ENCODE measurements around the gene JKAMP.
"Not testable (repeated sequence)": the region's sequence is repeated elsewhere in the genome, so short reads cannot be mapped to it uniquely, and the experiment has no call there.

JKAMP gene

DNA sequence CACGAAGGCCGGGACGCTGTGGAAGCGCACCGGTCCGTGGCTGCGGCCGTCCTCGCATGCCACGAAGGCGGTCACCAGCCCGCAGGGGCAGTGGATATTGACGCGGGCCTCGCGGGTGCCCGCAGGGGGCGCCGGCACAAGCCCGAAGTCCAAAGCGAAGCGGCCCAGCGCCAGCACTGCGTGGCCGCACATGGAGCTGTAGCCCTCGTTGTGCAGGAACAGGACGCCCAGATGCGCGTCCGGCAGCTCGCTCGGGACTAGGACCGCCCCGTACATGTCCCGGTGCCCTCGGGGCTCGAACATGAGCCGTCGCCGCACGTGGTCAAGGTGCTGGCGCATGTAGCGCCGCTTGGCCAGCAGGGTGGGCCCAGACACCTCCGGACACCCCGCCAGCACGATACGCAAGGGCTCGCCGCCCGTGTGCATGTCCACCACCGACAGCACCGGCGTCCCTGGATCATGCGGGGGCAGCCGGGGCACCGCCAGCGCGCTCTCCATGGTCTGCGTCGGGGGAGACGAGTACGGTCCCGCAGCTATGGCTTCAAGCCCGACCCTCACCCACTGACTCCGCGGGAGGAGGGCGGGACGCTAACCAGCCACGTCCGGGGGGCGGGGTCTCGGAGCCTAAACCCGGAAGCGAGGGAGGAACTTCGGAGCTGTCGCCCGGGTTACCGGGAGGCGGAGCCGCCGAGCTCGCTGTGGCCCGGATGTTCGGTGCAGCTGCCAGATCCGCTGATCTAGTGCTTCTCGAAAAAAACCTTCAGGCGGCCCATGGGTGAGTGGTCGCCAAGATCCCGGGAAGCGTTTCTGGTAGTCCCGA lies at the start of gene JKAMP, which contains the start of gene L3HYPDH:
JKAMP (plus strand) TSS at position 699 of the 820 bp plus-strand sequence; CDS start at position 772, 73 bp downstream.
L3HYPDH (minus strand) TSS at position 590 of the 820 bp plus-strand sequence; CDS start at position 498, 92 bp downstream.
- peak; percentile 98 for DNase-seq (ENCODE audit: low read depth, low spot score)

DNA sequence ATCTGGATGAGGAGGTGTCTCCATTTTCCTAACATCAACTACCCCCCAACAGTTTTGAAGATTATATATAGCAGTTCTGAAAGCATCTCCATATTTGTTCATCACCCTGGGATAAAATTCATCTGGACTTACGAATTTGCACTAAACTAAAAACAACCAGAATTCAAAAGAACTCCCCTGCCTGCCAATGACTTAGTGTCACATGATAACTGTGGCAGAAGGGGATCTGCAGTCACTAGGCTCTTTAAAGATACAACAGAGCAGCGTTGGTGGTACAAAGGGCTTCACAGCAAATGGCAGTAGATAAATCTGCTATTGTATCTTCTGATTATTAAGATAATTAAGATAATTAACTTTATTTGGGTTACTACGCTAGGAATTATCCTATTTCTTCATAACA lies 49.2 kb upstream of the JKAMP start:
- no peak for DNase-seq (ENCODE audit: low read depth, low spot score)

GRCh38 chr14:59435987-59436386 lies 48.3 kb upstream of the JKAMP start:
- no peak for DNase-seq (ENCODE audit: low read depth, low spot score)

DNA sequence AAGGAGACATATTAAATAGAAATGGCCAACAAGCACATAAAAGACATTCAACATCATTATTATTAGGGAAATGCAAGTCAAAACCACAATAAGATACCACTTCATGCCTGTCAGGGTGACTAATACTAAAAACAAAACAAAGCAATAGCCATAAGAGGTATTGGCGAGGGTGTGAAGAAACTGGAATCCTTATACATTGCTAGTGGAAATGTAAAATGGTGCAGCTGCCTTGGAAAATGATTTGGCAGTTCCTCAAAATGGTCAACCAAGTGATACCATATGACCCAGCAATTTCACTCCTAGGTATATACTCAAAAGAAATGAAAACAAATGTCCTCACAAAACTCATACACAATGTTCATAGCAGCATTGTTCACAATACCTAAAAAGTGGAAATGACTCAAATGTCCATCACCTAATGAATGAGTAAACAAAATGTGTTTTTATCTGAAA lies 46.1 kb upstream of the JKAMP start:
- DNase-seq (ENCODE audit: low read depth, low spot score): no peak

- DNase-seq (ENCODE audit: low read depth, low spot score): no peak
Observed at GRCh38 chr14:59439256-59439965, 44.9 kb upstream of the JKAMP start.

GRCh38 chr14:59448673-59449072 lies 35.6 kb upstream of the JKAMP start:
- DNase-seq (ENCODE audit: low read depth, low spot score): not testable (repeated sequence)

DNA sequence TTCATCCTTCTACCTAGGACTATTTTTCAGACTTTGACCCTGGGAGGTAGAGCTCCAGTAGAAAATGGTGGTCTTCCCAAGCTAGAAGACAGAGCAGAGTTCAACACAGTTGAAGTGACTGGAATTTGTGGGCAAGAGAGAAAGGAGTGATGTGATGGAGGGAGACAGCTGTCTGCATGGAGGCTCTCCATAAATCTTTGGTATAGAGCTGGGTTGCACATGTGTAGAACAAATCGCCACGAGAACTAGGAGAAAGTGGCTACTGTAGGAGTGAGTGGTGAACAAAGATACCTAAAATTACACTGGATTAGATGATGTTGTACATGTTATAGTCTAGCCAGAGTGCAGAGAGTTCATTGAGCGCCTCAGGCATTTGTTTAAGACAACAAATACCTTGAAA lies 33.6 kb upstream of the JKAMP start:
- no peak for DNase-seq (ENCODE audit: low read depth, low spot score)

DNA sequence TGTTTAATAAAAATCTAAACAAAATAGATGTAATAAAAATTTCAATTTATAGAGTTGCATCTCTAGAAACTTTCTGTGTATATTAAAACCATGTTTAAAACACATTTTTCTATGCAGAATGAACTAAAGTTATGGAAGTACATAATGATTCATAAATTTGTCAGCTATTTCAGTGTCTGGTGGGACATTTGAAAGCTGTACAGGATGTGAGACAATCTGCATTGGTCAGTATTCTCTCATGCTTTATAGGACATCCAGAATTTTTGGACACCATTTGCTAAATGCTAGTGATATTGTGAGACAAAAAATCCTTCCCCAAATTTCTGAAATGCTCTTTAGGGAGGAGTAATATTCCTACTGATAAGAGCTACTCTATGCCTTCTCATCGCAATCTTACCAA lies 32.5 kb upstream of the JKAMP start:
- DNase-seq (ENCODE audit: low read depth, low spot score): no peak

GRCh38 chr14:59454139-59454538 lies 30.2 kb upstream of the JKAMP start:
- DNase-seq (ENCODE audit: low read depth, low spot score): no peak

DNA sequence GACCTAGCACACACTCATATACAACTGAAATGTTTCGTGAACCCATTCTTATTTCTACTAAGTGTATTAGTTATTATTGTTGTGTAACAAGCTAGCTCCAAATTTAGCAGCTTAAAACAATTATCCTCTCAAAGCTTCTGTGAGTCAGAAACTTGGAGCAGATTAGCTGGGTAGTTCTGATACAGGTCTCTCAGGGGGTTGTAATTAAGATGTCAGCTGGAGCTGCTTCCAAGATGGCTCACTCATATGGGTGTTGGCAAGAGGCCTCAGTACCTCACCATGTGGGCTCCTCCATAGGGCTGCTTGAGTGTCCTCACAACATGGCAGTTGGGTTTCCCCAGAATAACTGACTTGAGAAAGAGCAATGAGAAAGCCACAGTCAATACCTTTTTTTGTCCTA lies 28.9 kb upstream of the JKAMP start:
- DNase-seq (ENCODE audit: low read depth, low spot score): no peak

DNA sequence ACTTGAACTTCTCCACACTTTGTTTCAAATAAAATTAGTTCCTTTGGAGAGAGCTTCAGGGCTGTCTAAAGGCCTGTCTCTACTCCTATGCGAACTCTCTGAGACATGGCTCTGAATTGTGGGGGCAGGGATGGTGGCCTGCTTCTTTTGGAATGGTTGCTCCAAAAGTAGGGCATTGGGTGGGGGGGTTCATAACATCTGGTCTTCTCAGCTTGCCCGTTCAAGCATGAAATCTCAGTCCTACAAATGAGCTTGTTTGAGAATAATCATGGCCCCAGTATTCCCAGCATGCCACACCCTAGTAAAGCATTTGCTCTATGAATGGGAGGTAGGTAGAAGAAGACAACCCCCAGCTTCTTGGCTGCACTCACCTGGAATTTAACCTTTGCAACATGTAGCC lies 25.8 kb upstream of the JKAMP start:
- no peak for DNase-seq (ENCODE audit: low read depth, low spot score)

DNA sequence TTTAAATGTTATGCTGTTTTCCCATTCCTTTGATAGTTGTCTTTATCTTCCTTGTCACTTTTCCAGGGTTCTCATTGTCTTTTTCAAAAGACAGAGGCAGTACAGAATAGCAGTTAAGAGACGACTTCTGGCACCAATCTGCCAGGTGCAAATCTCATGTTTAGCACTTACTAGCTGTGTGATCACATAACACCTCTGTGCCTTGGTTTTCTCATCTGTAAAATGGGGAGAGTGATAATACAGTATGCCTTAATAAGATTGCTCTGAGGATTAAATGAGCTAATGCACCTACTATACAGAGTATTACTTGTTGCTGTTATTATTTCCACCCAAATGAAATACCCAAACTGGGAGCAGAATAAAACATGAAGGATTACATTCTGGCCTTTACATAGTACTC lies 23.9 kb upstream of the JKAMP start:
- DNase-seq (ENCODE audit: low read depth, low spot score): no peak

DNA sequence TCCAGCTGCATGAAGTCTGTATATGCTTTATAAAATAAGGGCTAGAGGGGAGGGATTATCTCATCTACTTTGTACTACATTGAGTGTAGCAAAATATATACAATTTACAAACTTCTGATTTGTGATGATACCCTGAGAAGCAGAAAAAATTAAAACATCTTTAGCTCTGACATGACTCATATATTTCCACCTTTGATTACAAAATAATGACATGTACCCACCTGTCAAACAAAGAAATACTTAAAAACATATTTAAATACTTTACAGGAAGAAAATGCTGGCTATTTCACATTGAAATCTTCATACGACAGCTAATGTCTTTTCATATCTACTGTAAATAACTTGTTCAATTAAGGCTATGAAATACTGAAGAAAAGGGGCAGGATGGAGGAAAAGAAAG lies 22.4 kb upstream of the JKAMP start:
- DNase-seq (ENCODE audit: low read depth, low spot score): no peak

DNA sequence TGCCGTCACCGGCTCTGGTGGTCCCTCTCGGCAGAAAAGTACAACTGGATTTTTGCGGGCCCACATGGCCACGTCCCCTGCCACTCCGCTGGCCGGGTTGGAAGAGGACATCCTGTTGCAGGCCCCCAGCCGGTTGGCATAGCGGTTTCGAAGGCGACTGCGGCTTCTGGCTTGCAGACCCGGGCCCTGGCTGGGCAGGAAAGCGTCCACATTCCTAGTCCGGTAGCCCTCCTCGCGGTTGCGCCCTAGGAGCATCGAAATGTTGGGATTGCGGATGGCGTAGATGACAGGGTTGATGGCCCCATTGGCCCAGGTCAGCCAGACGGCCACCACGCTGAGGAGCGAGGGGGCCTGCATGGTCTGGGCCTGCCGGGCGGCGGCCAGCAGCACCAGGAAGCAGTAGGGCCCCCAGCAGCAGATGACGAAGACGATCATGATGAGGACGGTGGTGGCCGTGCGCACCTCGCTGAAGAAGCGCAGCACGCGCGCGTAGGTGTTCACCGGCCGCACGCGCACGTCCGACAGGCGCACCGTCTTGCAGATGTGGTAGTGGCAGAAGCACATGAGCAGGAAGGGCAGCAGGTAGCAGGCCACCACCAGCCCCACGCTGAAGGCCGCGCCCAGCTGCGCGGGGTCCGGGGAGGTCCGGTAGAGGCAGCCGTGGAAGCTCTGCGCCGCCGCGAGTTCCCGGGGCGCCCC lies 20.4 kb upstream of the JKAMP start:
- no peak for DNase-seq (ENCODE audit: low read depth, low spot score)

- DNase-seq (ENCODE audit: low read depth, low spot score): peak; percentile 70
Observed at GRCh38 chr14:59464486-59465315, 19.6 kb upstream of the JKAMP start.

DNA sequence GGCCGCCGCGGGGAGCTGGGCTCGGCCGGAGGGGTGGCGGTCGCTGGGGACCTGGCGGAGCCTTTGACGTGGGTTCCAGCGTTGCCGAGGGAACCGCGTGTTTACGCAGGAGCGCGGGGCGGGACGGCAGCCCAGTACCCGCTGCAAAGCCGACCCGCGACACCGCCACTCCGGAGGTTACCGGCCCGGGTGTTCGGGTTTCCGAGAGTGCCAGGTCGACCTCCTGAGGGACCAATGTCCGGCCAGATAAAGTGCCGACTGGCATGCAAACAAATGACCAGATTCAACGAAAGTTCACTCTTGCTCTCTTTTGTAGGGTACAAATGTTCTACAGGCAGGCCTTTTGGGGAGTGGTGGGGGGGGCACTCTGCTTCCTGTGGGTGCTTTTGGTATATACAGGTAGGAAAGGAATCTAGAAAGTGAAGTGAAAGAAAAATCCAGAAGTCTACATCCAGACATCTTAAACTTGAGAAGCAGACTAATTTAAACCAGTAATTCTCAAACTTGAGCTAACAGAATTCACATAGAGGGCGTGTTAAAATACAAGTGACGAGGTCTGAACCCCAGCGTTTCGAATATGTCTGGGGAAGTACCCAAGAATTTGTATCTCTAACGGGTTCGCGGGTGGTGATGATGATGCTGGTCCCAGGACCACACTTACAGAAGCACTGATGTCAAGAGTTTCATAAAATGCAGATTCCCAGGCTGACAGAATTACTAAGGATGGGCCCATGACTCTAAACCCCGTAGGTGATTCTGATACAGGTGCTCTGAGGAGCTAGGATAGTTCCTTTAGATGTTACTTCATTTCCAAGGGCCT lies 18.8 kb upstream of the JKAMP start, which contains the start of gene GPR135:
GPR135 (minus strand) TSS at position 65 of the 820 bp plus-strand sequence. CDS start 154 bp downstream, outside the sequence.
- no peak for DNase-seq (ENCODE audit: low read depth, low spot score)

DNA sequence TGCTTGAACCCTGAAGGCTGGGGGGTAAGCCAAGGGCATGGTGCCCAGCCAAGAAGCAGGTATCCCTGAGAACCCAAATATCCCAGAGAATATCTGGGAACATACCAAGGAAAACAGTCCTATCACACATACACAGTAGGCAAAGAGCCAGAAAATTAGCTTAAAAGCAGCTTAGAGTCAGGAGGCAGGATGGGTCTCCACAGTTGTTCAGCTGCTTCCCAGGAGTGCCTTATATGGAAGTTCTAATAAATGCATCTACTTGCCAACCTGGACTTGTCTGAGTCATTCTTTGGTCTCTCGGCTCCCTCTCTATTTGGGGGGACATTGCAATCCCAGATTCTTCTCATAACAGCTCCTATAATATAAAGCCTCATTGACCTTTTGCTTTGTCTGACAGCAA lies 10.1 kb upstream of the JKAMP start:
- no peak for DNase-seq (ENCODE audit: low read depth, low spot score)

- no peak for DNase-seq (ENCODE audit: low read depth, low spot score)
Observed at GRCh38 chr14:59475709-59476108, 8.6 kb upstream of the JKAMP start.

- no peak for DNase-seq (ENCODE audit: low read depth, low spot score)
Observed at GRCh38 chr14:59478540-59478939, 5.8 kb upstream of the JKAMP start.

- no peak for DNase-seq (ENCODE audit: low read depth, low spot score)
Observed at GRCh38 chr14:59480166-59480565, 4.2 kb upstream of the JKAMP start.

Measured in ELF-1 (cell line).